Kidney (tissue), 14 donors: Measurements from ENCODE around the gene CDK9. TPM values are rescaled to one million over a fixed set of nuclear protein-coding genes. Genes with fewer than 3 reads are reported as not detected.

Source experiments
- DNase-seq, 5 donors: peaks; one replicate each; pipeline ENCODE4 v3.0.0-alpha.2; 2013 to 2020
- FAIRE-seq: peaks from 2 replicates; lab custom pipeline; 2012; peaks lifted over from hg19 to GRCh38; lab: Jason Lieb, UNC
- H3K27ac ChIP-seq, 2 donors: one replicate each; pipeline ENCODE4 v1.7.0; 2013; ENCODE audit warnings: low read depth in 2 of 2, low read length in 2 of 2, inconsistent platforms in 1 of 2
- H3K27me3 ChIP-seq: one replicate; pipeline ENCODE4 v1.7.1; 2013; ENCODE audit warnings: low read length, inconsistent platforms; ENCODE audit not compliant: control insufficient read depth, insufficient read depth
- H3K36me3 ChIP-seq, 3 donors: one replicate each; pipeline versions ENCODE4 v1.7.0 to v1.7.1; 2013; ENCODE audit warnings: low read length in 3 of 3, control low read depth in 1 of 3, inconsistent platforms in 1 of 3; ENCODE audit not compliant: insufficient read depth in 3 of 3, control insufficient read depth in 2 of 3
- H3K4me1 ChIP-seq, 3 donors: one replicate each; pipeline versions ENCODE4 v1.7.0 to v1.7.1; 2013; ENCODE audit warnings: low read length in 3 of 3, inconsistent platforms in 1 of 3, low read depth in 1 of 3; ENCODE audit not compliant: control insufficient read depth in 2 of 3, insufficient read depth in 2 of 3
- H3K4me3 ChIP-seq, 3 donors: one replicate each; pipeline versions ENCODE4 v1.7.0 to v1.8.1; 2013; ENCODE audit warnings: low read length in 3 of 3, control low read depth in 1 of 3, inconsistent platforms in 1 of 3
- H3K9ac ChIP-seq, 3 donors: one replicate each; pipeline versions ENCODE4 v1.7.0 to v1.7.1; 2013; ENCODE audit warnings: low read length in 3 of 3, control low read depth in 1 of 3, inconsistent platforms in 1 of 3
- H3K9me3 ChIP-seq, 3 donors: one replicate each; pipeline versions ENCODE4 v1.7.0 to v1.7.1; 2013; ENCODE audit warnings: low read length in 3 of 3, control low read depth in 1 of 3, inconsistent platforms in 1 of 3; ENCODE audit not compliant: control insufficient read depth in 2 of 3, insufficient read depth in 1 of 3
- CTCF ChIP-seq: IDR thresholded peaks from 3 replicates; pipeline ENCODE4 v1.5.1; 2012; ENCODE audit warnings: mild to moderate bottlenecking, moderate library complexity, borderline replicate concordance; ENCODE audit not compliant: insufficient read depth; ENCODE audit errors: extremely low read depth
- intact Hi-C: fragments of 100-400 bp; cut with DNase I; formaldehyde crosslinking; loops from one replicate; pipeline ENCODE4 v1.11.1; 2022
- polyA plus RNA-seq: library from polyadenylated mRNA; stranded (reverse); fragments of 350-450 nt; fragmentation: Illumina TruSeq; extraction: RNeasy Lipid Tissue Mini Kit (QIAGEN cat#74804); gene quantifications from one replicate; pipeline ENCODE4 v1.2.3, GENCODE V29; 2014; ENCODE audit warnings: low read depth, low replicate concordance; ENCODE audit not compliant: insufficient read depth
- total RNA-seq: library from RNA; stranded (reverse); fragmentation: NEBNext Ultra II Directional; extraction: Animal tissue kit (Norgen Biotek cat#: 25700); gene quantifications from one replicate; pipeline ENCODE4 v1.2.1, GENCODE V29; 2021
- donor health status: control.
- donor health status: control.
- donor health status: control.
- donor health status: control.
- donor health status: control.
- donor health status: DM: yes; HTN: yes; CAD: no.
- donor health status: Normal renal cell carcinoma (clear cell type).

The CDK9 gene
- total and polyA plus RNA-seq, 2 donors from 2014 or later, result 45.2 to 93.5 TPM

- peaks cover 0 to 20% (median 4%) of the 10 kb centered on the region in 3 donors for H3K36me3 ChIP-seq
- no peaks in the 10 kb centered on the region for H3K9me3 ChIP-seq
- no peak overlapping the region for H3K4me3 ChIP-seq
- FAIRE-seq, result no peak
- H3K27me3 ChIP-seq, result no peaks in the 10 kb centered on the region
- peak in 1 of 5 donors; percentile 45 for DNase-seq
- no peak for TF ChIP-seq CTCF
- no peak overlapping the region for H3K9ac ChIP-seq
- intact Hi-C loops, result no loop called here
- no peak overlapping the region for H3K27ac ChIP-seq
- peaks cover 0 to 23% (median 13%) of the 10 kb centered on the region in 3 donors for H3K4me1 ChIP-seq
These were observed 19.8 kb downstream of the CDK9 start for GRCh38 chr9:127805620-127806019.

GRCh38 chr9:127806871-127807270, 21.0 kb downstream of the CDK9 start:
- TF ChIP-seq CTCF, result no peak
- H3K27ac ChIP-seq, result no peak overlapping the region
- no peaks in the 10 kb centered on the region for H3K27me3 ChIP-seq

DNA sequence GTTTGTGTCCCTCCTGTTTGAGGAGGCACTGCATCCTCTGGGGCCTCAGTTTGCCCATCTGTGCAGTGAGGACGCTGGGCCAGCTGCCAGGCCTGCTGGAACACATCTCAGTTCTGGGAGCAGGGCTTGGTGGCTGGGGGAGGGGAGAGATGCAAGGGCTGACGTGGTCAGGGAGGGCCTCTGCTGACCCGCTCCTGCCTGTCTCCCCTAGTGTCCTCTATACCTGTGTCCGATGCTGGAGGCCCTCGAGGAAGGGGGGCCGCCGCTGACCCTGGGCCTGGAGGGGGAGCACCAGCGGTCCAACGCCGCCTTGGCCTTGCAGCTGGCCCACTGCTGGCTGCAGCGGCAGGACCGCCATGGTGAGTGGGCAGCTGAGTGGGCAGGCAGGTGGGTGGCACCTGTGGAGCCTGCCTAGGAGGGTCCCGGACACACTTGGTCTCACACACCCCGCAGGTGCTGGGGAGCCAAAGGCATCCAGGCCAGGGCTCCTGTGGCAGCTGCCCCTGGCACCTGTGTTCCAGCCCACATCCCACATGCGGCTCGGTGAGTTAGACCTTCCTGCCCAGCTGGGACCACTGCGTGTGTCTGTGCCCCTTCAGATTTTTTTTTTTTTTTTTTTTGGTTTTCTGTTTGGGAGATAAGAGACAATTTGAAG, 22.6 kb downstream of the CDK9 start:
- no peaks in the 10 kb centered on the region for H3K27me3 ChIP-seq
- TF ChIP-seq CTCF, result no peak
- H3K36me3 ChIP-seq, result peaks cover 2 to 28% (median 7%) of the 10 kb centered on the region in 3 donors
- FAIRE-seq (no peak), DNase-seq (peak in 1 of 5 donors; percentile 47)
- H3K4me1 ChIP-seq, result peaks cover 0 to 17% (median 12%) of the 10 kb centered on the region in 3 donors
- H3K4me3 ChIP-seq, result no peak overlapping the region
- intact Hi-C loops, result no loop called here
- no peak overlapping the region for H3K27ac ChIP-seq
- H3K9me3 ChIP-seq, result no peaks in the 10 kb centered on the region
- no peak overlapping the region for H3K9ac ChIP-seq

More at GRCh38 chr9:127806871-127807270, 21.0 kb downstream of the CDK9 start:
- DNase-seq, result no peak
- H3K9me3 ChIP-seq, result no peaks in the 10 kb centered on the region
- peaks cover 0 to 20% (median 4%) of the 10 kb centered on the region in 3 donors for H3K36me3 ChIP-seq
- H3K9ac ChIP-seq, result no peak overlapping the region
- peaks cover 0 to 23% (median 13%) of the 10 kb centered on the region in 3 donors for H3K4me1 ChIP-seq
- no peak overlapping the region for H3K4me3 ChIP-seq
- no peak for FAIRE-seq
- intact Hi-C loops, result no loop called here
